ENCODE results near the gene RPL22.

The RPL22 gene

DNA sequence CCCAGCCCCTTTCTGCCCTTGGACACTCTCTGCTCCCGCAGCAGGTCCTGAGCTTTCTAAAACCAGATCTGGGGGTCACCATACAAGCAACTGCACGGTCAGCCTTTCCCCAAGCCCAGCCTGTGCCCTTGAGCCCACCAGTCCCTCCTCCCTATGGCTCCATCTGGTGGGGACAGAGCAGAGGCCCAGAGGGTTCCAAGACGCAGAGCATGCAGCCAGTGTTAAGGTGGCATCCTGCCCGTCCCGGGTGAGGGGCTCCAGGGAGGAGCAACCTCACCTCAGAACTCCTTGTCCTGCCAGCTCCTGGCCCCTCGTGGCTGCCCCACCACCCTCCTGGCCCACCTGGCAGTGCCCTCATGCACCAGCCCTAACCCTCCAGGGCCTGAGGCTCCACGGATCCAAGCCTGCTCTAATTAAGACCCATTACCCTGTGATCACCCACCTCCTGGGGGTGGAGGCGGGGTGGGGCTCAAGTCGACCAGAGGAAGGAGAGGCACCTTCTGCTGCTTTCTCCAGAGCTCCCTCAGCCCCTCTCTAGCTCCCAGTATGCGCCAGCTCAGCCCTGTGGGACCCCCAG, 27.8 kb downstream of the RPL22 start:
- no peak for DNase-seq

DNA sequence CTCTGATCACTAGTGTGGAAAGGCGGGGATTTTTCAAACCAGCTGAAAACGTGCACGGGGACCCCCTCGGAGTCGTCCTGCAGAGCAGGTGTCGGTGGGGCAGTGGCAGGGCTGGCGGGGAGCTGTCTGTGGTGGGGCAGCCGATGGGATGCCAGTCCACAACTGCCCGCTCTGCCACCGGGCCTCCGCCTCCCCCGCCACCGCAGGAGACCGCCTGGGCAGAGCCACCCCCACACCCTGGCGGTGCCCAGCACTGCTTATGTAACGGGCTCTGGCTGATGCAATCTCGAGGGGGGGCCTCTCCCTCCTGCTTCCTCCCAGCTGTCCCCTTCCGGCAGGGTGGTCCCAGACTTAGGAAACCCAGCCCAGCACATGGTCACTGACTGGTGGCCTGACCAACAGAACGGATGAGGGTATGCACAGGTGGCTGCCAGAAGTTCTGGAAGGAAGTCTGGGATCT, 28.6 kb downstream of the RPL22 start:
- no peak for DNase-seq

DNA sequence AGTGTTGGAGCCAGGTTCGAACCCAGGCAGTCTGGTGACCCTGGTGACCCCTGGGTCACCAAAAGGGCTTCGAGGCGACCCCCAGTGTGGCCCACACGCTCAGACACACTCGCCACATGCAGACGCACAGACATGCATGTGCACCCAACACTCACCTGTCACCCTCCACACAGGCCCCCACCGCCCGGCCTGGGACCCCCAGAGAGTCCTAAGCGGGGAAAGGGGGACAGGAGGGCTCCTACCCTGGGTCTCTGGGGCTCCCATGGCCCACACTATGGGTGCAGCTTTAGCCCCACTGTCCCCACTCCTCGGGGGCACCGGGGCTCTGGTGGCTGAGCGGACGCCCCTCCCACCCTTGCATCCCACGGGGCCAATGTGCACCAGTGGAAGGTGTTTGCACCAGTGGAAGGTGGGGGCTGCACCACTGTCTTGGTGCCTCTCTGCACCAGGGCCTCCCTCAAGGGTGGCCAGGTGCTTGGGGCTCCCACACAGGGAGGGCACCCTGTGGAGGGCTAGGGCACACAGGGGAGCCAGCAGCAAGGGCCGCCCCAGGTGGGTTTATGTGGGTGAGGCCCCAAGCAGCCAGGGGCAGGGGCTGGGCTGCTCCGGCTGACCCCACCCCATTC, 29.2 kb downstream of the RPL22 start:
- DNase-seq, result no peak

- DNase-seq, result no peak
These were observed 30.3 kb downstream of the RPL22 start for GRCh38 chr1:6168947-6169586.

- DNase-seq, result no peak
These were observed 31.7 kb downstream of the RPL22 start for GRCh38 chr1:6167391-6168303.

GRCh38 chr1:6166655-6167390, 32.6 kb downstream of the RPL22 start:
- DNase-seq, result no peak

- no peak for DNase-seq
These were observed 33.2 kb downstream of the RPL22 start for GRCh38 chr1:6166221-6166620.

GRCh38 chr1:6165441-6165985, 33.9 kb downstream of the RPL22 start:
- no peak for DNase-seq

GRCh38 chr1:6165027-6165426, 34.4 kb downstream of the RPL22 start:
- DNase-seq, result no peak

DNA sequence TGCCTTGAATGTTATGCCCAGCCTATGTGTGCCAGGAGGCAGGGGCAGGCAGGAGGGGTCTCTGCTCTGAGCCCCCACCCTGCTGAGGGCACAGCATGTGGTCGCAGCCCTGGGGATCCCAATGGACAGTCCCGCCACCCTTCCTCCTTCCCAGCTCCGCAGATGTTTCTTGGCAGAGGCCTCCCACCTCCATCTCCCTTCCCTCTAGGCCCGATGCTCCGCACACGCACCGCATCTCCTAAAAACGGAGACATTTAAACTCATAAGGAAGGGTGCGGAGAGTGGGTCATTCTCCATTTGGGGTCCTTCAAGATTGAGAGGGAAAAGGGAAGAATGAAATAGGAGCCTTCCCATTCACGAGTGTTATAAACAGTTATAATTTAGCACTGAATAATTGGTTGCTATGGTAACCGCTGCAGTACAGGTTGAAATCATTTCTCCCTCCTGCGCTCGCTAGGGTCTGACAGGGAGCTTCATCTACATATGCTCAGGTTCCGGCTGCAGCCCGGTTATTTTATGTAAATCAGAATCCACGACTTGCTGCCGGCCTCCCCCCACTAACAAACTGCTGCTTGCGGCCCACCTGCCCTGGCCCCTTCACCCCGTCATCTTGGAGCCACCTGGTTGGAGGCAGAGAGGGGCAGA, 35.3 kb downstream of the RPL22 start:
- no peak for DNase-seq

DNA sequence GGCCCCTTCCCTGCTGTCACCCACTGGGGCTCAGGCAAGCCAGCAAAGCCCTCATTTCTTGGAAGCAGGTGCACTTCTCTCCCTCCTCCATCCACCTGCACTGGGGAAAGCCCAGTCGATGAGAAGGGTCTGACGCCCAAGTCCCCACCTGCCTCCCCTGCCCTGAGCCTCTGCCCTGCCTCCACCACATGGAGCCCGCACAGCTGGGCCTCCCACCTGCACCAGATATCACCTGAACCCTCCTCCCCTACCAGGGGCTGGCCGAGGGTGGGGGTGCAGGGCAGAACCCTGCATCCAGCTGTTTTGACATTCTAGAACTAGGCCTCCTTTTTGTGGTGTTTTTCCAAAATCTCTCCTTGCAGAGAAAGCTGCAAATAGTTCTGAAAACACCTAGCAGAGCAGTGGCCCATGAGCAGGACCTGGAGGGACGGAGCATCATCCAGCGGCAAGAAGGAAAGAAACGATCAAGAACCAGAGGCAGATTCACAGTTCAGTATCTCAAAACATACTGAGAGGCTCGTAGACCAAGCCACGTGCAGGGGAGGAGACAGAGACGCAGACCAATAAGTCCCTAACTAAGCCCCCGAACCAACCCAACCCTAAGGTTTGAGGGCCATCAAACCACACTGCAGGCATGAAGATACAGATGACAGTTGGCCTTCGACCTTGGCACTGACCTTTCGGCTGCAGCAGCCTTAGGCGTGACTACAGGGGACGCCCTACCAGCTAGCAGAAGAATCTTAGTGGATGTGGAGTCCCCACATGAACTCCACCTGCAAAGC, 36.0 kb downstream of the RPL22 start:
- DNase-seq, result no peak

DNA sequence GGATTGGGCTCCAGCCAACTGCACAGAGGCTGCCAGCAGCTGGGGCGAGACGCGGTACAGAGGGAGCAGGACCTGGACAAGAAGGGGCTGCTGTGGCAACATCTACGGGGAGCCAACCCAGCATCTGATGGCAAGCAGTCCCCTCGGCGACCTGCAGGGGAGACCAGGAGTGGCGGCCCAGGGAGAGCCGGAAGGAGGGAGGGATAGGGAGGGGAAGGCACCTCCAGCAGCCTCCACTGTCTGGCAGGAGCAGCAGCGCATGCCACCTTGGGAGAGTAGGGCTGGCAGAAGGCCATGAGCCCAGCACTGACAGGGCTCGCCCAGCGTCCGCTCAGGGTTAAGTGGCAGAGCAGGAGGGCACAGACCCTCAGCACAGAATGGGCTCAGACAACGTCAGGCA, 36.6 kb downstream of the RPL22 start:
- DNase-seq, result no peak

DNA sequence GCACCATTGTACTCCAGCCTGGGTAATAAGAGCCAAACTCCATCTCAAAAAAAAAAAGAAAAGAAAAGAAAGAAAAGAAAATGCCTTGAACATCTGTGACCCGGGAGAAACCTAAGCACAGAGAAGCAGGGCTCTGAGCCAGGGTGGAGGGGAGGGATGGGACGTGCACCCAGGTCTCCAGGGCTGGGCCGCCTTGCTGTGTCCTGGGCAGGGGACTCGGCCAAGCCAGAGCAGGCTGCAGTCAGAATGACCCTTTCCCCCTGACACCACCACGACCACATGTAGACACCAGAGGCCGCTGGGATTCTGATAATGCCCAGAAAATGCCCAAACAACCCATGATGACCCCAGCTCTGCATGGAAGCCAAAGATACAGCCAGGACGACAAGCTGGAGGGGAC, 37.1 kb downstream of the RPL22 start:
- no peak for DNase-seq

DNA sequence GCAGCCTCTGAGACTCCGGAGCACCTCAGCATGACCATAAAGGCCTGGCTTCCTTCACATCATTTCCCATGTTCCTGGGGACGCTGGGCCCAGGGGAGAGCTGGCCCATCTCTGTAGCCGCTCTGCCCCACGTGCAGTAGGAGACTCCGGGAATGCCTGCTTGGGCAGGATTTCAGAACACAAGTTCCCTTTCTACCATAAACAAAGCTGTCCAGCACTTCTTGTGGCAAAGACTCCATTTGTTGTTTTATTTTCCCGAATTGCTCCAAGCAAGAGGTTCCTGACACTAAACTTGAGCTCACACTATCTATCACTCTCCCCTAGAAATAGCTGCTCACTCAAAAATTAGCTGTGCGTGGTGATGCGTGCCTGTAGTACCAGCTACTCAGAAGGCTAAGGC, 41.2 kb downstream of the RPL22 start:
- no peak for DNase-seq

DNA sequence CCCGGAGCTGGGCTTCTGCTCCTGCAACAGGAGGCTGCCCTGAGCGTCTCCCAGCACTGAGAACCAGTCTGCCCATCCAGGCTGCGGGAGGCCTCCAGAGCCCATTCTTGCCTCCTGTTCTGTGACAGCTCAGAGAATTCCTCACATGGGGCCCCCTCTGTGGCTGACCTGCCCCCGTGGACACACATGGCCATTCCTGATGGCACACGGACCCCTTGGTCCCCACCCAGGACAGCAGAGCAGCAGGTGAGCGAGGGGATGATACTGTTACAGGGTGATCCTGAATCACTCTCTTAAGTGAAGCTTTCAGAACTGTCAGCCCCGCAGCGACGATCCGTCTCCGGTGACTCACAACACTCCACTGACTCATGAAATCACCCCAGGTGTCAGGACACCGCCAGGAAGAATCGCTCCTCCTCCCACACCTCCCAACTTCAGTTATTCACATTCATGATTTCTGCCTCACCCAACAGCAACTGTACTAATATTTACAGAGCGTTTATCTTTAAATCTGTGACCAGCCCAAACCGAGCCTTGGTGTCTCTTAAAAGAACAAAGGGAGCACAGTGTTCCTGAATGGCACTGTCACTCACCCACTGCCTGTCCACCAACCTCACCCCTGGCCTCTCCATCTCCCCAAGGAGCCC, 41.7 kb downstream of the RPL22 start:
- DNase-seq, result no peak

DNA sequence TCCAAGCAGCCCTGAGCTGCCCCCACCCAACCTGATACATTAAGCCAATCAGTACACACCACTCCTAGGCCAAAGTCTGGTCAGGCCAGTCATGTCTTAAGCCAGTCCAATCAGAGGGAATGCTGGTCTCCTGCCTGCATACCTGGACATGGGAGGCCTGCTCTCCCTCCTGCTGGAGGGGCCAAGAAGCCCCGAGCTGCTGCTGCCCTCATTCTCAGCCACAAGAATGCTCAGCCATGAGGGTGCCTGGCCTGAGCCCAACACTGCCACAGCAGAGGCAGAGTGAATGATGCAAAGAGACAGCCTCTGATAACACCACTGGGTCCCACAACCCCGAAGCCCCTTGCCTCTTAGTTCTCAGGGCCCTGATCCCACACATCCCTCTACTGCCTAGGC, 42.3 kb downstream of the RPL22 start:
- DNase-seq, result no peak

- no peak for DNase-seq
These were observed 44.7 kb downstream of the RPL22 start for GRCh38 chr1:6154525-6155319.

DNA sequence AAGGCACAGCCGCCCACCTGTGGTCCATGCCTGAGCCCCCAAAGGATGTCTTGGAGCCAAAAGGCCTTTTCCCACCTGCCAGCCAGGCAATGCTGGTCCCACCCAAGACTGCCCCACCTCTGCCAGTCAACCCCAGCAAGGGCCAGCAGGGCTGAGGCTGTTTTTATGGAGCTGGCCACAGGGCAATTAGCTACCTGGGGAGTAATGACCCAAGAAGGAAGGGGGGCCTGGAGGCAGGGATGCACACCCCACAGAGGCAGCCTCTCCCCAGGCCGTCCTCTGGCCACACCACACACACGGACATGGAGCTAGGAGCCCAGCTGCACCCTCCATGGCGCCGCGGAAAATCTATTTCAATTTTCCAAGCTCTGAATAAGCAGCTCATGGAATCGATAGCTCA, 46.5 kb downstream of the RPL22 start:
- no peak for DNase-seq

DNA sequence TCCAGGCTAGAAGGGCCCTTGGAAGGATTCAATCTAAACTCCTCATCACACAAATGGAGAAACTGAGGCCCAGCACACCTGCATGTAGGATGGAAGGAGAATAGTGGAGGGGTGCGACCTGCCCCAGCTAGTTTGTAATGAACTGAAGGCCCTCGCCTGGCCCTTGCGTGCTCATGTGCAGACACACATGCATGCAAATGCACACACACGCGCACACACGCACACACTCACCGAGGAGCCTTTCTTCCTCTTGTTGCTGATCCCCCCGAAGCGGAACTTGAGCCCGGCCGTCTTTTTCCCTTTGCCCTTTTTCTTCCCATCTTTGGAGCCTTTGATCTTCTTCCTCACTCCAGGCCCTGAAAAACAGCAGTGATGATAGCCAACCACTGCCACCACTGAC, 47.2 kb downstream of the RPL22 start:
- no peak for DNase-seq

Data from cerebellar nuclear complex (tissue), 1 donor.